GM12801 (cell line): Measurements from ENCODE around the gene CRYGS.

Experiments used
- CTCF ChIP-seq: IDR thresholded peaks from one replicate; pipeline ENCODE4 v1.5.1; 2011; ENCODE audit warnings: control low read depth; ENCODE audit not compliant: insufficient read length; ENCODE audit errors: extremely low read depth

CRYGS gene

GRCh38 chr3:186506191-186506739, 37.9 kb downstream of the CRYGS start:
- no peak for TF ChIP-seq CTCF

- no peak for TF ChIP-seq CTCF
Observed at GRCh38 chr3:186502966-186503712, 41.0 kb downstream of the CRYGS start.

- TF ChIP-seq CTCF: no peak
Observed at GRCh38 chr3:186502138-186502948, 41.8 kb downstream of the CRYGS start.

GRCh38 chr3:186497608-186498007, 46.6 kb downstream of the CRYGS start:
- TF ChIP-seq CTCF: no peak

- TF ChIP-seq CTCF: no peak
Observed at GRCh38 chr3:186496635-186497034, 47.5 kb downstream of the CRYGS start.

GRCh38 chr3:186496016-186496415, 48.2 kb downstream of the CRYGS start:
- no peak for TF ChIP-seq CTCF

GRCh38 chr3:186493525-186494255, 50.5 kb downstream of the CRYGS start:
- no peak for TF ChIP-seq CTCF
